Vagina (tissue), 2 donors: ENCODE measurements around the gene UBTD1. TPM values are rescaled to one million over a fixed set of nuclear protein-coding genes. Genes with fewer than 3 reads are reported as not detected.

ENCODE experiments used
- DNase-seq, 2 donors: peaks; one replicate each; pipeline ENCODE4 v3.0.0-alpha.2; 2017; ENCODE audit errors: extremely low spot score in 2 of 2
- H3K27ac ChIP-seq: fragments of 200-600 bp; sonication (generic); one replicate; pipeline ENCODE4 v1.5.1; 2019
- H3K27me3 ChIP-seq: fragments of 200-600 bp; sonication (generic); one replicate; pipeline ENCODE4 v1.5.1; 2019
- H3K36me3 ChIP-seq, 2 donors: fragments of 200-600 bp; sonication (generic); one replicate each; pipeline ENCODE4 v1.5.1; 2017 to 2019
- H3K4me1 ChIP-seq: fragments of 200-600 bp; sonication (generic); one replicate; pipeline ENCODE4 v1.5.1; 2019
- H3K4me3 ChIP-seq, 2 donors: fragments of 200-600 bp; sonication (generic); 1 replicate in 1 of 2; 2 replicates in 1 of 2; pipeline ENCODE4 v1.5.1; 2016 to 2019
- H3K9me3 ChIP-seq: fragments of 200-600 bp; sonication (generic); one replicate; pipeline ENCODE4 v1.5.1; 2019
- POLR2A ChIP-seq, 2 donors: fragments of 450-650 bp; IDR thresholded peaks; one replicate each; pipeline ENCODE4 v1.6.1; 2017; ENCODE audit warnings: antibody characterized with exemption in 2 of 2, mild to moderate bottlenecking in 2 of 2, moderate library complexity in 2 of 2
- POLR2AphosphoS5 ChIP-seq, 2 donors: sonication (generic); formaldehyde crosslinking; IDR thresholded peaks; one replicate each; pipeline ENCODE4 v1.9.0; 2017; ENCODE audit warnings: antibody characterized with exemption in 2 of 2, mild to moderate bottlenecking in 2 of 2, low read depth in 1 of 2; ENCODE audit not compliant: insufficient read depth in 1 of 2
- intact Hi-C: fragments of 100-400 bp; cut with DNase I; formaldehyde crosslinking; loops from one replicate; pipeline ENCODE4 v1.15.1; 2023
- total RNA-seq: library from RNA; depleted of rRNA; stranded (reverse); fragments of >200 nt; gene quantifications from one replicate; pipeline ENCODE4 v1.2.3, GENCODE V29; 2016
- TF ChIP-seq, protein P1 (sequence below), 3 experiments: fragments of 450-650 bp in 2 of 3; fragments of 200-600 bp in 1 of 3; sonication (generic) in 1 of 3; IDR thresholded peaks; one replicate each; pipeline ENCODE4 v1.5.1; 2017 to 2019; ENCODE audit warnings: antibody characterized with exemption in 3 of 3, mild to moderate bottlenecking in 2 of 3, moderate library complexity in 2 of 3

The UBTD1 gene
- total RNA-seq, 1 donor from 2014 or later = 18.4 TPM

DNA sequence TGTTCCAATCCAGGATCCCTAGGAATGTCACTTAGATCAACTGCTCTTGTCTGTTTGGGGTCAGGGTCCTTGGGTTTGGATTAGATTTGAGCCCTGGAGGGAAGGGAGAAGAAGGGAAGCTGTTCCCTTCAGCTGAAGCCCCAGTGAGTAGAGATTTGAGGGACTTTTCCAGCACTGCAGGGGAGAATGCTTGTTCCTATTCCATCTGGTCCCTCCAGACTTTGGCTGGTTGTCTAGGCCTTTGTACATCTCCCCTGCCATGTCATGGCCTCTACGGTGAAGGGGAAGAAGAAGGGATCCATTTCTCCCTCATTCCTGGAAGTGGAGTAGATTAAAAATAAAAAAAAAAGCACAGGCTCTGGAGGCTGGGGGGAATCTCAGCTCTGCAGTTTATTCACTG, 101.9 kb downstream of the UBTD1 start:
- H3K4me1 ChIP-seq = peaks cover 8% of the 10 kb centered on the region
- no peak for DNase-seq
- H3K27me3 ChIP-seq = no peaks in the 10 kb centered on the region
- intact Hi-C loops = no loop called here
- no peak overlapping the region for H3K4me3 ChIP-seq
- no peak overlapping the region for H3K27ac ChIP-seq
- no peaks in the 10 kb centered on the region for H3K9me3 ChIP-seq
- no peaks in the 10 kb centered on the region for H3K36me3 ChIP-seq
- TF ChIP-seq, protein P1, sequence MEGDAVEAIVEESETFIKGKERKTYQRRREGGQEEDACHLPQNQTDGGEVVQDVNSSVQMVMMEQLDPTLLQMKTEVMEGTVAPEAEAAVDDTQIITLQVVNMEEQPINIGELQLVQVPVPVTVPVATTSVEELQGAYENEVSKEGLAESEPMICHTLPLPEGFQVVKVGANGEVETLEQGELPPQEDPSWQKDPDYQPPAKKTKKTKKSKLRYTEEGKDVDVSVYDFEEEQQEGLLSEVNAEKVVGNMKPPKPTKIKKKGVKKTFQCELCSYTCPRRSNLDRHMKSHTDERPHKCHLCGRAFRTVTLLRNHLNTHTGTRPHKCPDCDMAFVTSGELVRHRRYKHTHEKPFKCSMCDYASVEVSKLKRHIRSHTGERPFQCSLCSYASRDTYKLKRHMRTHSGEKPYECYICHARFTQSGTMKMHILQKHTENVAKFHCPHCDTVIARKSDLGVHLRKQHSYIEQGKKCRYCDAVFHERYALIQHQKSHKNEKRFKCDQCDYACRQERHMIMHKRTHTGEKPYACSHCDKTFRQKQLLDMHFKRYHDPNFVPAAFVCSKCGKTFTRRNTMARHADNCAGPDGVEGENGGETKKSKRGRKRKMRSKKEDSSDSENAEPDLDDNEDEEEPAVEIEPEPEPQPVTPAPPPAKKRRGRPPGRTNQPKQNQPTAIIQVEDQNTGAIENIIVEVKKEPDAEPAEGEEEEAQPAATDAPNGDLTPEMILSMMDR (IDR thresholded peaks at IDR 0.05) = no peak
- TF ChIP-seq POLR2A (IDR thresholded peaks at IDR 0.05) (no peak), POLR2AphosphoS5 (IDR thresholded peaks at IDR 0.05; ENCODE audit: insufficient read depth in 1 of 2, low read depth in 1 of 2) (no peak)

DNA sequence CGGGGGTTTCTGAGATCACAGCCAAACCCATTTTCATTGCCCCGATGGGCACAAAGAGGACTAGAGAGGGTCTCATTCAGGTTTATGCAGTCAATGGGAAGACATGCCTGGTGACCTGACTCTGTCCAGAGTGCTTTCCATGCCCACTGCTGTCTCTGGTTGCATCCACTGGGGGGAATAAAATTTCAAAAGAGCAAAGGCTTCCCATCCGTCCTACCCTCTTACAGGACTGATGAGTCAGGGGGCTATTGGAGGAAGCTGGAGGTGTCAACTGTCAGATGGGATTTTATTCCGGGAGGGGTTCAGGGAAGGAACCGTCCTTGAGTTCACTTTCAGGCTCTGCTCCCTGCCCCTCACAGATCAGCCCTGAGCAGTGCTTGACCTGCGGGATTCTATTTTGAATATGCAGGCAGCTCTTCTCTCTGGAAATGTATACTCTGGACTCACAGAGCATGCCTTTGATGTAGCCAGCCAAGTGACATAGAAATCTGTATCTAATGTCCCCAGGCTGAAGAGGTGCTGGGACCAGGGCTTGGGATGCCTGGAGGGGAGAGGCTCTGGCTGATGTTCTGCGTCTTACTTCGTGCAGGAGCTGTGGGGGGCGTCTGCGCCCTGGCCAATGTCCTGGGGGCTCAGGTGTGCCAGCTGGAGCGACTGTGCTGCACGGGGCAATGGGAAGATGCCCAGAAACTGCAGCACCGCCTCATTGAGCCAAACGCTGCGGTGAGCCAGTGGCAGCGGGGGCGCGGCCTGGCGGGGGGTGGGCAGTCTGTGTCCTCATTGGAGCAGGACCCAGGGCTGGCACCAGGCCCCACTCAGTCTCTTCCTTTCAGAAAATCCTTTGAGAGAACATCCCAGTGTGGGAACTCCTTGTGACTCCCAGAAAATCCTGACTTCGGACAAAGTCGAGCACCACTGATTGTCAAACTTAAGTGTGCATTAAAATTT, 102.8 kb downstream of the UBTD1 start:
- H3K27ac ChIP-seq = no peak overlapping the region
- no peak overlapping the region for H3K4me3 ChIP-seq
- peaks cover under 1% of the 10 kb centered on the region for H3K4me1 ChIP-seq
- intact Hi-C loops = no loop called here
- H3K9me3 ChIP-seq = no peaks in the 10 kb centered on the region
- no peaks in the 10 kb centered on the region for H3K27me3 ChIP-seq
- TF ChIP-seq POLR2AphosphoS5 (IDR thresholded peaks at IDR 0.05; ENCODE audit: insufficient read depth in 1 of 2, low read depth in 1 of 2) = no peak
- no peak for TF ChIP-seq POLR2A (IDR thresholded peaks at IDR 0.05)
- TF ChIP-seq, protein P1 (IDR thresholded peaks at IDR 0.05) = no peak
- no peaks in the 10 kb centered on the region for H3K36me3 ChIP-seq
- DNase-seq = no peak

- Histone ChIP-seq H3K27ac (no peak overlapping the region), H3K27me3 (no peaks in the 10 kb centered on the region), H3K4me1 (no peaks in the 10 kb centered on the region), H3K4me3 (no peak overlapping the region), H3K9me3 (no peaks in the 10 kb centered on the region), H3K36me3 (no peaks in the 10 kb centered on the region)
- TF ChIP-seq POLR2A (IDR thresholded peaks at IDR 0.05) = no peak
- no peak for TF ChIP-seq POLR2AphosphoS5 (IDR thresholded peaks at IDR 0.05; ENCODE audit: insufficient read depth in 1 of 2, low read depth in 1 of 2)
- TF ChIP-seq, protein P1 (IDR thresholded peaks at IDR 0.05) = no peak
- DNase-seq = no peak
- intact Hi-C loops = no loop called here
These were observed 108.4 kb downstream of the UBTD1 start for GRCh38 chr10:97607095-97607636.

- no peaks in the 10 kb centered on the region for H3K36me3 ChIP-seq
These were observed 110.4 kb downstream of the UBTD1 start for GRCh38 chr10:97608991-97609561.

More at GRCh38 chr10:97608991-97609561, 110.4 kb downstream of the UBTD1 start:
- TF ChIP-seq POLR2AphosphoS5 (IDR thresholded peaks at IDR 0.05; ENCODE audit: insufficient read depth in 1 of 2, low read depth in 1 of 2) = no peak
- TF ChIP-seq POLR2A (IDR thresholded peaks at IDR 0.05) = no peak
- TF ChIP-seq, protein P1 (IDR thresholded peaks at IDR 0.05) = no peak
- Histone ChIP-seq H3K9me3 (no peaks in the 10 kb centered on the region), H3K4me3 (no peak overlapping the region), H3K27me3 (no peaks in the 10 kb centered on the region), H3K4me1 (no peaks in the 10 kb centered on the region), H3K27ac (no peak overlapping the region)
- intact Hi-C loops = no loop called here
- no peak for DNase-seq
